ENCODE measurements around the gene FBXW7.

DNA sequence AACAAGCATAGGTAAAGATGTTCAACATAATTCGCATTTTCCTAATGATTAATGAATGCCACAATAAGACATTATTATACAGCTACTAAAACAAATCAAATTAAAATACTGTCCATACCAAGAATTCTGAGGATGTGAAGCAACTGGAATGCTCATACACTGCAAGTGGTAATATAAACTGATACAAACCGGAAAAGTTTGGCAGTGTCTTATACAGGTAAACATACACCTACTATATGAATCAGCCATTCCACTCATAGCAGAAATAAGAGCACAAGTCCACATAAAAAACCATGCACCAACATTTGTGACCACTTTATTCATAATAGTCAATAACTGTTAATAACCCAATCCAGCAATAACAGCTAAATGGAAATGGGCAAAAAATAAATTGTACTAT lies 79.3 kb downstream of the FBXW7 start:
- TF ChIP-seq, protein P1, sequence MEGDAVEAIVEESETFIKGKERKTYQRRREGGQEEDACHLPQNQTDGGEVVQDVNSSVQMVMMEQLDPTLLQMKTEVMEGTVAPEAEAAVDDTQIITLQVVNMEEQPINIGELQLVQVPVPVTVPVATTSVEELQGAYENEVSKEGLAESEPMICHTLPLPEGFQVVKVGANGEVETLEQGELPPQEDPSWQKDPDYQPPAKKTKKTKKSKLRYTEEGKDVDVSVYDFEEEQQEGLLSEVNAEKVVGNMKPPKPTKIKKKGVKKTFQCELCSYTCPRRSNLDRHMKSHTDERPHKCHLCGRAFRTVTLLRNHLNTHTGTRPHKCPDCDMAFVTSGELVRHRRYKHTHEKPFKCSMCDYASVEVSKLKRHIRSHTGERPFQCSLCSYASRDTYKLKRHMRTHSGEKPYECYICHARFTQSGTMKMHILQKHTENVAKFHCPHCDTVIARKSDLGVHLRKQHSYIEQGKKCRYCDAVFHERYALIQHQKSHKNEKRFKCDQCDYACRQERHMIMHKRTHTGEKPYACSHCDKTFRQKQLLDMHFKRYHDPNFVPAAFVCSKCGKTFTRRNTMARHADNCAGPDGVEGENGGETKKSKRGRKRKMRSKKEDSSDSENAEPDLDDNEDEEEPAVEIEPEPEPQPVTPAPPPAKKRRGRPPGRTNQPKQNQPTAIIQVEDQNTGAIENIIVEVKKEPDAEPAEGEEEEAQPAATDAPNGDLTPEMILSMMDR (IDR thresholded peaks at IDR 0.05), result no peak
- TF ChIP-seq POLR2A (IDR thresholded peaks at IDR 0.05), result no peak

All from thyroid gland (tissue), 4 donors.